Fibroblast of the conjunctiva (primary cell): ENCODE results near the gene CHM.

Source experiments
- DNase-seq: peaks from one replicate; pipeline ENCODE4 v3.0.0-alpha.2; 2010; ENCODE audit warnings: low read depth

CHM gene

GRCh38 chrX:85907316-85907715 is 140.0 kb downstream of the CHM start:
- DNase-seq: no peak

DNA sequence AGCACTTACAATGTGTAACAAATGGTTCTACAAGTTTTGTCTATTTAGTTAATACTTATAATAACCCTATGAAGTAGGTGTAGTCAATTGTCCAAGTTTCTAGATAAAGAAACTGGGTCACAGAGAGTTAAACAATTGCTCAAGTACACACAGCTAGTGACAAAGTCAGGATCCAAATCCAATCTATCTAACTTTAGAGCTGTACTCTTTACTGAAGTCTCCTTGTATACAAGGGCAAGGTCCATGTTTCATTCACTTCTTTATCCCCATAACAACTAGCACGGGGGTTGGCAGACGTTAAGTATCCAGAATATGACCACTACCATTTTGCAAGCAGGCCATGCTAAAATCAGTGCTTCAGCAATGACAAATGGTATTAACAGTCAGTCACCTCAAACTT is 141.0 kb downstream of the CHM start:
- no peak for DNase-seq

DNA sequence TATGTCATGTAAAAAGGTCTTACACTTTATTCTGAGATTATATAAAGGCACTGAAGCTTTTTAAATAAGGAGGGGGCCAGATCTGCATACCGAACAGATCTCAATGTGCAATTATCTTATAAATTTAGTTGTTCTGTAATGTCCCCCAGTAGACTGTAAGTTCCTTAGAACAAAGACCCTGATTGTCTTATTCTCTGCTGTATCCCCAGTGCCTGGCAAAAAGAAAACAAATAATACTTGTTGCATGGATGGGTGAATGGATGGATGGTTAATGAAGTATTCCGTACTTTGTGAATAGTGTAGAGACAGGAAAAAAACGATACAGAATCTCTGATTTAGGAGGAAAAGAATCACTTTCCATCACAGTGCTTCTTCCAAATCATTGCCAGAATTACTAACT is 141.5 kb downstream of the CHM start:
- no peak for DNase-seq

GRCh38 chrX:85903692-85904471 is 143.5 kb downstream of the CHM start:
- no peak for DNase-seq

- no peak for DNase-seq
Measured at GRCh38 chrX:85897362-85898126, 149.8 kb downstream of the CHM start.

GRCh38 chrX:85882601-85883000 is 164.8 kb downstream of the CHM start:
- DNase-seq: no peak

- DNase-seq: no peak
Measured at GRCh38 chrX:85870585-85870984, 176.8 kb downstream of the CHM start.

GRCh38 chrX:85865324-85865723 is 182.0 kb downstream of the CHM start:
- DNase-seq: no peak

DNA sequence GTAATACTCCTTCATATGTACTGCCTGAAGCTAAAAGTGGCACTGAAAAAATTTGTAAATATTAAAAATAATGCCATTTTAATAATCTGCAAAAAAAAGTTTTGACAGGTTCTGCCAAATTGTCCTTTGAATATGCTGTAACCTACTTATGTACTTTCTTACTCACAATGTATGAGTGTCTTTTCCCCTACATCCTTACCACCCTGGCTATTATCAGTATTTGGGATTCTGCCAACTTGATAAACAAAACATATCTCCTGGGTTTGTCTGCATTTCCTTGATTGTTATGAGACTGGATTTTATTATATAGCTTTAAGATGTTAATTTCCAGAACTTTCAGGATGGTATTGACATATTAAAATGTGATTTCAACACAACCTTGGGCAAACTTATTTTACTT is 187.9 kb downstream of the CHM start:
- DNase-seq: no peak

GRCh38 chrX:85851418-85851817 is 195.9 kb downstream of the CHM start:
- no peak for DNase-seq

- peak; percentile 6 for DNase-seq
Measured at GRCh38 chrX:85836868-85837267, 210.5 kb downstream of the CHM start.

DNA sequence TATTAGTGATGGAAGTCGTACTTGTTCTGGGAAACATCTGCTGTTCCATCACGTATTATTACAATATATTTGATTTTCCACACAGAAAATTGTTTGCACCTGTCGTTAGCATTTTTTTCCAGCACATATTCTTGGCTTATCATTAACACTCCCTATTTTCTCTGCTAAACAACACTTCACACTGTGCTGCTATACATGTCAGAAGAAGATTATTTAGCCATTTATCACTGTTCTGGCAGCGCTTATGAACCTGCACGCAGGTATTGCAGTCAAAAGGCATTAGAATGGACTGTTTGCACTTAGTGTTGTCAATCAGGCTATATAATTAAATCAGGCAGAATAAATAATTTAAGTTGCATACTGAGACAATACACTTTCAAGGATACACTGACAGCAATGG is 218.6 kb downstream of the CHM start:
- DNase-seq: no peak

GRCh38 chrX:85815203-85815751 is 232.1 kb downstream of the CHM start:
- DNase-seq: no peak
